ENCODE data around the gene UBTD2. TPM values are rescaled to one million over a fixed set of nuclear protein-coding genes. Genes with fewer than 3 reads are reported as not detected.

UBTD2 gene
- total and polyA plus RNA-seq, 2 of the 4 experiments (the other 2 are of a cell fraction) = 11.2 to 20.6 TPM

DNA sequence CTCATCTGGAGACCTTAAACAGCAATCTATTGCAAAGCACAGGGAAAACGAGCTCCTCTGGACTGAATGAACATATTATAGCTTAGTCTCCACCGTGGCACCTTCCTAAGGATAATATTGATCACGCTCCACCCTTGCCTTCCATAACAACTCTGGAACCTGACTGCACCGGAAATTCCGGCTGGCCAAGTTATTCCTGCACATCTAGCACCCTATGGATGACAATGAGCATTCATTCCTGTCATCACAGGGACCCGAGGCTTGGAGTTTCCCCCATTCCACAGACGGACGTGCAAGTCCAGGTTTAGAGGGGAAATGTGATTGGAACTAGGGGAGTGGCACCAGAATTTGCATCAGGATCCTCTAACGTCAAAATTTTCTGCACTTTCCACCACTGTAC lies 123.1 kb downstream of the UBTD2 start:
- no TSS peak for BruUV-seq (replicated peaks)
- no peak overlapping the region for H3K4me2 ChIP-seq (ENCODE audit: low read depth, low read length)
- no peak overlapping the region for H2BK120ac ChIP-seq (ENCODE audit: low read depth, low read length)
- H3K36me3 ChIP-seq (ENCODE audit: control insufficient read depth, insufficient read depth, low read length) = peaks cover 8% of the 10 kb centered on the region
- ChIA-PET CTCF (no interaction called here), POLR2A (ENCODE audit: unreplicated experiment) (no interaction called here)
- no peak overlapping the region for H3K18ac ChIP-seq (ENCODE audit: low read depth, low read length)
- dilution Hi-C loops (cut with HindIII; ENCODE audit: low sequenced_read_pairs, unreplicated experiment) (no loop called here), intact Hi-C loops (cut with micrococcal nuclease) (no loop called here), in situ Hi-C loops (cut with MboI; ENCODE audit: low sequenced_read_pairs) (no loop called here)
- H4K5ac ChIP-seq (ENCODE audit: low read depth, low read length) = no peak overlapping the region
- peaks cover 10% of the 10 kb centered on the region for H3K4me1 ChIP-seq (ENCODE audit: control insufficient read depth, insufficient read depth, low read length)
- DNase-seq (no peak), ATAC-seq (ENCODE audit: low read depth) (no peak)
- no peak for TF ChIP-seq CHD1 (IDR thresholded peaks at IDR 0.05; ENCODE audit: low read depth, low read length)
- H3K79me1 ChIP-seq (ENCODE audit: low read depth in 1 of 2, low read length in 2 of 2) = peaks cover 33 to 73% of the 10 kb centered on the region in 2 experiments
- H2BK20ac ChIP-seq (ENCODE audit: low read depth, low read length) = no peak overlapping the region
- no peak overlapping the region for H3K27ac ChIP-seq (ENCODE audit: insufficient read depth, low read length)
- H3K4ac ChIP-seq (ENCODE audit: low read depth, low read length) = no peak overlapping the region
- H3K9ac ChIP-seq (ENCODE audit: low read depth, low read length) = no peak overlapping the region
- H2AFZ ChIP-seq (replicated peaks; ENCODE audit: low read length, poor library complexity) = no peak overlapping the region
- H2AK9ac ChIP-seq (replicated peaks; ENCODE audit: low read depth, low read length, poor library complexity) = no peak overlapping the region
- peaks cover 41% of the 10 kb centered on the region for H3K9me1 ChIP-seq (ENCODE audit: insufficient read depth, low read length)
- 90% methylated on average over 2 of the region's 9 CpGs; no CpG with 5 or more reads in 1 of the 2 experiments for WGBS, 2 experiments (ENCODE audit: extremely low coverage in 2 of 2, insufficient read length in 1 of 2)
- no peaks in the 10 kb centered on the region for H3K9me3 ChIP-seq (ENCODE audit: control insufficient read depth, insufficient read depth, low read length)
- H3K27me3 ChIP-seq (ENCODE audit: control insufficient read depth, insufficient read depth, low read length) = no peaks in the 10 kb centered on the region
- no peak overlapping the region for H2BK15ac ChIP-seq (ENCODE audit: low read depth, low read length)
- no peak overlapping the region for H4K8ac ChIP-seq (ENCODE audit: low read depth in 2 of 2, low read length in 2 of 2)
- no peak overlapping the region for H3K4me3 ChIP-seq (ENCODE audit: insufficient read depth, low read depth, low read length)
- H3K14ac ChIP-seq (replicated peaks; ENCODE audit: low read depth, low read length) = no peak overlapping the region
- no peak overlapping the region for H2AK5ac ChIP-seq (ENCODE audit: low read depth, low read length)
- H4K20me1 ChIP-seq (ENCODE audit: insufficient read depth, low read length) = peaks cover 44% of the 10 kb centered on the region
- H2BK5ac ChIP-seq (ENCODE audit: low read depth, low read length, poor library complexity, severe bottlenecking) = no peak overlapping the region
- H4K91ac ChIP-seq (ENCODE audit: insufficient read depth, low read depth, low read length) = no peak overlapping the region
- H3K56ac ChIP-seq (ENCODE audit: extremely low read depth, insufficient read depth, low read length) = no peak overlapping the region
- H3K23ac ChIP-seq (ENCODE audit: low read depth, low read length) = no peak overlapping the region

Small RNA genes within 50 kb of the gene (microRNA-seq; reads per million reads assigned to microRNA genes)
- gene RF00191 (ENCODE audit: insufficient read depth, insufficient read length) = not detected

Small RNA genes within 50 kb of the gene (small RNA-seq; reads per million reads assigned to genes)
- 0 reads per million in 5 experiments for gene RF00191

Other genes with a start within 250 kb of the UBTD2 start
- 15.4 and 16.4 TPM in 2 replicates for gene STK10, start 95.5 kb downstream of the UBTD2 start, total RNA-seq (2012; rRNA removed)
- 17.8 and 18.5 TPM in 2 replicates for gene STK10, start 95.5 kb downstream of the UBTD2 start, polyA plus RNA-seq (2012; rRNA removed)
- not detected in 2 replicates for gene EFCAB9, start 89.6 kb downstream of the UBTD2 start, total RNA-seq (2012; rRNA removed)
- gene EFCAB9, start 89.6 kb downstream of the UBTD2 start, polyA plus RNA-seq (2012; rRNA removed) = not detected in 2 replicates
- gene SH3PXD2B, start 170.8 kb upstream of the UBTD2 start, total RNA-seq (2012; rRNA removed) = 7.8 and 8.2 TPM in 2 replicates
- 14.4 and 15.0 TPM in 2 replicates for gene SH3PXD2B, start 170.8 kb upstream of the UBTD2 start, polyA plus RNA-seq (2012; rRNA removed)